MM.1S (cell line): ENCODE results near the gene PLCH2.
A peak's percentile ranks its signal among the peaks of the same experiment; 100 is the strongest.

ENCODE experiments used
- DNase-seq: peaks from one replicate; pipeline ENCODE4 v3.0.0-alpha.2; 2015
- H2AFZ ChIP-seq: fragments of 300-600 bp; sonication (generic); 2 replicates; pipeline ENCODE4 v1.6.0; 2016; ENCODE audit warnings: antibody characterized with exemption, low read length
- H3F3A ChIP-seq: fragments of 300-600 bp; sonication (generic); 2 replicates; pipeline ENCODE4 v1.6.1; 2016; ENCODE audit warnings: mild to moderate bottlenecking, antibody characterized with exemption, low read length, moderate library complexity, mixed read lengths; ENCODE audit not compliant: insufficient read depth
- H3K27ac ChIP-seq: fragments of 300-600 bp; sonication (generic); 2 replicates; pipeline ENCODE4 v1.5.1; 2016; ENCODE audit warnings: mild to moderate bottlenecking, low read length
- H3K27me3 ChIP-seq: fragments of 300-600 bp; sonication (generic); replicated peaks from 2 replicates; pipeline ENCODE4 v1.6.0; 2016; ENCODE audit warnings: low read length; ENCODE audit not compliant: insufficient read depth
- H3K36me3 ChIP-seq: fragments of 300-600 bp; sonication (generic); replicated peaks from 2 replicates; pipeline ENCODE4 v1.6.1; 2016; ENCODE audit warnings: mild to moderate bottlenecking, low read length, mixed read lengths; ENCODE audit not compliant: insufficient read depth
- H3K4me1 ChIP-seq: fragments of 300-600 bp; sonication (generic); 2 replicates; pipeline ENCODE4 v1.6.1; 2016; ENCODE audit warnings: low read length, mixed read lengths
- H3K4me2 ChIP-seq: fragments of 300-600 bp; sonication (generic); 2 replicates; pipeline ENCODE4 v1.6.0; 2016; ENCODE audit warnings: low read depth, low read length
- H3K4me3 ChIP-seq: fragments of 300-600 bp; sonication (generic); 2 replicates; pipeline ENCODE4 v1.5.1; 2016; ENCODE audit warnings: low read length, mixed read lengths
- H3K79me2 ChIP-seq: fragments of 300-600 bp; sonication (generic); 2 replicates; pipeline ENCODE4 v1.6.1; 2016; ENCODE audit warnings: mixed run types, low read length, mixed read lengths
- H3K9ac ChIP-seq: fragments of 300-600 bp; sonication (generic); 2 replicates; pipeline ENCODE4 v1.6.1; 2016; ENCODE audit warnings: low read length, mixed read lengths
- H3K9me2 ChIP-seq: fragments of 300-600 bp; sonication (generic); replicated peaks from 2 replicates; pipeline ENCODE4 v1.6.1; 2016; ENCODE audit warnings: mild to moderate bottlenecking, low read length, mixed read lengths; ENCODE audit not compliant: insufficient read depth
- H3K9me3 ChIP-seq: fragments of 300-600 bp; sonication (generic); replicated peaks from 2 replicates; pipeline ENCODE4 v1.6.1; 2016; ENCODE audit warnings: mild to moderate bottlenecking, low read length, mixed read lengths; ENCODE audit not compliant: insufficient read depth
- H4K20me1 ChIP-seq: fragments of 300-600 bp; sonication (generic); 2 replicates; pipeline ENCODE4 v1.6.1; 2016; ENCODE audit warnings: mild to moderate bottlenecking, low read length, moderate library complexity, mixed read lengths; ENCODE audit not compliant: insufficient read depth
- EZH2 ChIP-seq: fragments of 300-600 bp; sonication (generic); optimal IDR thresholded peaks from 2 replicates; pipeline ENCODE3; 2017; ENCODE audit warnings: low read depth, mild to moderate bottlenecking, antibody characterized with exemption, low read length, mixed read lengths
- EZH2phosphoT487 ChIP-seq: fragments of 300-600 bp; sonication (generic); IDR thresholded peaks from 2 replicates; pipeline ENCODE4 v1.6.1; 2018; ENCODE audit warnings: antibody characterized with exemption, low read length
- TF ChIP-seq, protein P1 (sequence below): fragments of 300-600 bp; sonication (generic); IDR thresholded peaks from 2 replicates; pipeline ENCODE4 v1.5.1; 2016; ENCODE audit warnings: antibody characterized with exemption, low read length, mixed read lengths

The PLCH2 gene

DNA sequence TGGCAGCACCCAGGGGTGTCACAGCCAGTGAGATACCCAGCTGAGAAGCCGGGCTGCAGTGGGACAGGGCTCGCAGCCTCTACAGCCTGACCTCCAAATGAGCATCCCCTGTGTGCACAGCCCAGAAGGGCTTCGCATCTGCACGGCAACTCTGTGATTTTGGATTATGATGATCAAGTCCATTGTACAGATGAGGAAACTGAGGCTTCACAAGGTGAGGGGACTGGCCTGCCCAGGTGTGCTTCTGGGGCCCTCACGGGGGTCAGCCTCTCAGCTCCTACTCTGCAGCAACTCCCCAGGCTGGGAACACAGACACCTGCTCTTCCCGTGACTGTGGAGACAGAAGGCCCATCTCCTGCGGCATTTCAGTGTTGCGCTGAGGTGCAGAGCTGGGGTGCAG lies 62.8 kb downstream of the PLCH2 start:
- H3K4me2 ChIP-seq: no peak overlapping the region
- H3K79me2 ChIP-seq: no peaks in the 10 kb centered on the region
- no peaks in the 10 kb centered on the region; the same call in 1 of the 2 replicates for H3F3A ChIP-seq
- H3K27ac ChIP-seq: no peak overlapping the region
- no peak overlapping the region for H3K4me3 ChIP-seq
- no peaks in the 10 kb centered on the region for H3K9me3 ChIP-seq
- TF ChIP-seq EZH2: no peak
- TF ChIP-seq EZH2phosphoT487: no peak
- TF ChIP-seq, protein P1, sequence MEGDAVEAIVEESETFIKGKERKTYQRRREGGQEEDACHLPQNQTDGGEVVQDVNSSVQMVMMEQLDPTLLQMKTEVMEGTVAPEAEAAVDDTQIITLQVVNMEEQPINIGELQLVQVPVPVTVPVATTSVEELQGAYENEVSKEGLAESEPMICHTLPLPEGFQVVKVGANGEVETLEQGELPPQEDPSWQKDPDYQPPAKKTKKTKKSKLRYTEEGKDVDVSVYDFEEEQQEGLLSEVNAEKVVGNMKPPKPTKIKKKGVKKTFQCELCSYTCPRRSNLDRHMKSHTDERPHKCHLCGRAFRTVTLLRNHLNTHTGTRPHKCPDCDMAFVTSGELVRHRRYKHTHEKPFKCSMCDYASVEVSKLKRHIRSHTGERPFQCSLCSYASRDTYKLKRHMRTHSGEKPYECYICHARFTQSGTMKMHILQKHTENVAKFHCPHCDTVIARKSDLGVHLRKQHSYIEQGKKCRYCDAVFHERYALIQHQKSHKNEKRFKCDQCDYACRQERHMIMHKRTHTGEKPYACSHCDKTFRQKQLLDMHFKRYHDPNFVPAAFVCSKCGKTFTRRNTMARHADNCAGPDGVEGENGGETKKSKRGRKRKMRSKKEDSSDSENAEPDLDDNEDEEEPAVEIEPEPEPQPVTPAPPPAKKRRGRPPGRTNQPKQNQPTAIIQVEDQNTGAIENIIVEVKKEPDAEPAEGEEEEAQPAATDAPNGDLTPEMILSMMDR: no peak
- no peak overlapping the region for H2AFZ ChIP-seq
- no peak overlapping the region for H3K9ac ChIP-seq
- H4K20me1 ChIP-seq: no peaks in the 10 kb centered on the region
- peaks cover 11% of the 10 kb centered on the region for H3K4me1 ChIP-seq
- H3K36me3 ChIP-seq: no peaks in the 10 kb centered on the region
- DNase-seq: no peak
- no peaks in the 10 kb centered on the region for H3K9me2 ChIP-seq
- peaks cover 33% of the 10 kb centered on the region for H3K27me3 ChIP-seq

DNA sequence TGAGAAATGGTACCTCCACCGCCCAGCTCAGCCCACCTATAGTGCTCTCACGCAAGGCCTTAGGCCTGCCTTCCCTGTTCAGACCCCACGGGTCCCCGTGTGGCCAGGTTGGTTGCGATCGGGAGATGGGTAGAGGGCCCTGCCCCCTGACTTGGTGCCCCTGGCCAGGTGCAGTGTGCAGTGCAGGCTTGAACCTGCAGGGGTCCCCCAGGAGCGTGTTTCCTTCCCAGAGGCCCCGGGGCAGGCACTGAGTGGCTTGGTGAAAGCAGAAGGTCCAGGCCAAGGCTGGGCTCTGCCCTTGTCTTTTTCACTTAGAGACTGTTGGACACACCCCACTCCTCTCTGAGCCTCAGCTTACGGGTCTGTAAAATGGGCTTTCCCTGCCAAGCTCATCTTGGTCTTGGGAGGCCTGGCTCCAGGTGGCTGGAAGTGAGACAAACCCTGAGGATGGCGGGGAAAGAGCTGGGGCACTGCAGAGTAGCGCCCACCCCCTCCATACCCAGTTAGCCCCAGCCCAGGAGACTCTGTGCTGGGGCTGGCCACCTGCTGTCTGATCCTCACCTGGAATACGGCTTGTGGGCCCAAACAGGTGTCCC lies 63.3 kb downstream of the PLCH2 start:
- Histone ChIP-seq H3K27me3 (peaks cover 27% of the 10 kb centered on the region), H4K20me1 (no peaks in the 10 kb centered on the region)

DNA sequence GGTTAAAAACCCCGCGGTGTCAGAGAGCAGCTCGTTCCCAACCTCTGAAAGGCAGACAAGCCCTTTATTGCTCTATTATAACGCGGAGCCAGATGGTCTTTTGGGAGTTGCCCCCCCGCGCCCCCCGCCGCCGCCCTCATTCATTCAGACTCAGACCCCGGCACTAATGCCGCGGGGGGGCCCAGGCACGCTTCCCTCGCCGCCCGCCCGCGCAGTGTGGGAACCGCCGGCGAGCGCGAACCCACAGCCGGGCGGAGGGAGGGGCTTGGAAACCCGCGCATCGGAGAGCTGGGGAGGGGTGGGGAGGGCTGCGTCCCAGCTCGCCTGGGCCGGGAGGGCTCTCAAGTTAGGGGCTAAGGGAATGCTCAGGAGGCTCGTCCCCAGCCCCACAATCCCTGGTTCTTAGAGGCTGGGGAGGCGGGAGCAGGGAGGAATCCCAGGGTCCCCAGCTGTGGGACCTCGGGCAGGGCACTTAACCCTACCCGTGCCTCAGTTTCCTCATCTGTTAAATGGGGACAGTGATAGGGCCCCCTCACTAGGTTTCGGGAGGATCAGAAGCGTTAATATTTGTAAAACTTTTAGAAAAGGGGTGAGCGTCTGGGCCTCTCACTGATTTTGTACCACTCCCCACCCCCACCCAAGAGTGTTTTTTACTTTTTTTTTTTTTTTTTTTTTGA lies 64.9 kb downstream of the PLCH2 start:
- H3K9me3 ChIP-seq: no peaks in the 10 kb centered on the region
- no peaks in the 10 kb centered on the region for H3K36me3 ChIP-seq
- no peaks in the 10 kb centered on the region for H3K79me2 ChIP-seq
- no peaks in the 10 kb centered on the region for H4K20me1 ChIP-seq
- H3K4me1 ChIP-seq: peaks cover 15% of the 10 kb centered on the region
- H3F3A ChIP-seq: peaks cover 5% of the 10 kb centered on the region
- TF ChIP-seq, protein P1: no peak
- TF ChIP-seq EZH2 (no peak), EZH2phosphoT487 (no peak)
- no peaks in the 10 kb centered on the region for H3K9me2 ChIP-seq
- no peak overlapping the region for H3K9ac ChIP-seq
- no peak for DNase-seq
- peak overlapping the region; percentile 34; the same call in 1 of the 2 replicates for H3K4me2 ChIP-seq
- H3K27ac ChIP-seq: peak overlapping the region; percentile 23; the same call in 1 of the 2 replicates
- H2AFZ ChIP-seq: no peak overlapping the region
- H3K27me3 ChIP-seq: peaks cover 12% of the 10 kb centered on the region
- H3K4me3 ChIP-seq: no peak overlapping the region

More for the DNA sequence above, 63.3 kb downstream of the PLCH2 start:
- TF ChIP-seq, protein P1: peak; percentile 24
- TF ChIP-seq EZH2: no peak
- Histone ChIP-seq H3K36me3 (no peaks in the 10 kb centered on the region), H2AFZ (no peak overlapping the region), H3K9me3 (no peaks in the 10 kb centered on the region), H3K4me3 (no peak overlapping the region), H3K79me2 (no peaks in the 10 kb centered on the region), H3K9ac (no peak overlapping the region), H3K9me2 (no peaks in the 10 kb centered on the region), H3K27ac (no peak overlapping the region), H3K4me2 (no peak overlapping the region), H3F3A (no peaks in the 10 kb centered on the region; the same call in 1 of the 2 replicates), H3K4me1 (peaks cover 11% of the 10 kb centered on the region)
- DNase-seq: no peak
